Stimulated activated CD8-positive, alpha-beta memory T cell treated with anti-CD3 and anti-CD28 coated beads, Interleukin-12 subunit alpha, Interleukin-12 subunit beta, amount 100 ng/mL, for 1 hour (primary cell): Measurements from ENCODE around the gene PC.

Experiments
- DNase-seq: peaks from one replicate; pipeline ENCODE4 v3.0.0-alpha.2; 2020; ENCODE audit warnings: low read depth

The PC gene

GRCh38 chr11:66951927-66952337 is 6.3 kb downstream of the PC start:
- DNase-seq = no peak

GRCh38 chr11:66951135-66951534 is 7.0 kb downstream of the PC start:
- no peak for DNase-seq

- no peak for DNase-seq
Measured at GRCh38 chr11:66950112-66950535, 8.1 kb downstream of the PC start.

DNA sequence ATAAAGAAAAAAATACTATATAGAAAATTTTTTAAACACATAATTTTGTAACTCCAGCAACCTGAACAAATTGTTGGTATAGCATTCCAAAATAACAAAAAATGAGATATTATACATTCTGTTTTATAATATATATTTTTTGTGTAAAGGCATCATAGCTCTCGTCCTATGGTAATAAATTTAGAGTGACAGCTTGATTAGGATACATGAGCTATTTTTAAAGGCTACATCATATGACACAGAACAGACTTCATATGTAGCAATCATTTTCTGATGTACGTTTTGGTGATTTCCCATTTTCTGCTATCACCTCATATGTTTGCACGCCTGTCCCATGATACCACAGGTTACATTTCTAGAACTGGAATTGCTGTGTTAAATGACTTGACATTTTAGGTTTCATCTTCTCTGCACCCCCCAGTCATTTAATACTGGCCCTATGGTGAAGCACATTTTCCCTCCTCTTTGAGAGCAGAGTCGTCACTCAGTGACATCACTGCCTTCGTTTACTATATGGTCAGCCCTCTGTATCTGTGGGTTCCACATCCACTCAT is 19.5 kb downstream of the PC start:
- DNase-seq = no peak

DNA sequence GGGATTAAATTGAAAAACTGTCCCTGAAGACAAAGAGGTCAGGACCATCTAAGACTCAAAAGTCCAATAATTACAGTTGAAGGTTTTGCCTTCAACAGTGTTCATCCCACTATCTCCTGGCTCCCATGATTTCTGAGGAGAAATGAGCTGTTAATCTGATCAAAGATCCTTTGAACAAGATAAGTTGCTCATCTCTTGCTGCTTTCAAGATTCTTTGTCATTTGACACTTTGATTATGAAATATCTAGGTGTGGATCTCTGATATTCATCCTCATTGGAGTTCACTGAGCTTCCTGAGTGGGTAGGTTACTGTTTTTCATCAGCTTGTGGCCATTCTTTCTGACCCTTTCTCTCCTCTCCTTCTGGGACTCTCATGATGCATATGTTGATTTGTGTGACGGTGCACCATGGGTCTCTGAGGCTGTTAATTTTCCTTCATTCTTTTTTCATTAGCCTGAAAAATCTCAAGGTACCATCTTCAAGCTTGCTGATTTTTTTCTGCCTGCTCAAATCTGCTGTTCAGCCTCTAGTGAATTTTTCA is 20.9 kb downstream of the PC start:
- DNase-seq = no peak

DNA sequence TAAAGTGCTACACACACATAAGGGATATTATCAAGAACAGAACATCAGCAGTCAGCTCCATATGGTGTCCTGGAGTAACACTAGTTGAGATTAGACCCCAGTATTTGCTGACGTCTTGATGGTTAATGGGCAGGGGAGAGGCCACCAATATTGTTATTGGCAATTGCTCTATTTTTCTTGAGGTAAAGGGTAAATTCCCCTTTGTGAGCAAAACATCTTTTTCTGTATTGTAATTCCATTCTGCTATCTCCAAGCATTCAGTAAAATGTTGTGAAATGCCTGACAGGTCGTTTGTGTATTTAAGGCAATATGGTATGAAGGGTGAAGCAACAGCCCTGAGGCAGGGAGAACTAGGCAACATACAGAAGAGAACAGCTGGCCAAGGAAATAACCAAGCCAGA is 21.9 kb downstream of the PC start:
- no peak for DNase-seq

- no peak for DNase-seq
Measured at GRCh38 chr11:66934950-66935779, 23.0 kb downstream of the PC start.

DNA sequence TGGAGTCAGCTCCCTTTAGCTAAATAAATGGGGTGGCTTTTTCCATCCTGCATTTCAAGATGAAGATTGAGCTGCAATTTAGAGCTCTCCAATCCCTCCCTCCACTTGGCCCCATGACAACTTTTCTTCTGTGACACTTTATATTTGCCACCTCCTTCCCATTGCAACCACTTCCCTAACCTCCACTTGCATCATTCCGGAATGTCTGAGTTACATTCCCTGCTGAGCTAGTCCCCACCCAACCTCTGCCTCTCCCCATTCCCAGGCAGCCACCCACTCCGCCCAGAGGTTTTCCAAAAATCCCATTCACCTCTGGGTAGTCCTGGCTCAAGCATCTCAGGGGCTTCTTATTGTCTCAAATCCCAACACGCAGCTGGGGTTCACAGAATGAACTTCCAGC is 24.7 kb downstream of the PC start:
- no peak for DNase-seq

DNA sequence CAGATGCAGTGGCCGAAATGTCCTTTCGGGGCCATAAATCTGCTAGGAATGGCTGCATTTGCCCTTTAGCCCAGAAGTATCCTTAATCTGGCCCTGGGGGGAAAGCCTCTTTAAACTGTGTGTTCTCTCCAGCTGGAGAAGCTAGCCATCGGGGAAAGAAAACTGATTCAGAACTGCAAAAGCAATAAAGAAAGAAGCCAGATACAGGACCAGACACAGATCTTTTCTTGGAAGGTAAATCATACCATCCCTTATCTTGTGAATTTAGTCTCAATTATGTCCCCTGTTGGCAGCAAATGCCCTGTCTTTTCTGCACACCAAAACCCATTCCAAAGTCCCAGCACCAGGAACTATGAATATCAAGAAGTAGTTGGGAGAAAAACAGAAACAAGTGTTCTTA is 25.6 kb downstream of the PC start:
- no peak for DNase-seq

DNA sequence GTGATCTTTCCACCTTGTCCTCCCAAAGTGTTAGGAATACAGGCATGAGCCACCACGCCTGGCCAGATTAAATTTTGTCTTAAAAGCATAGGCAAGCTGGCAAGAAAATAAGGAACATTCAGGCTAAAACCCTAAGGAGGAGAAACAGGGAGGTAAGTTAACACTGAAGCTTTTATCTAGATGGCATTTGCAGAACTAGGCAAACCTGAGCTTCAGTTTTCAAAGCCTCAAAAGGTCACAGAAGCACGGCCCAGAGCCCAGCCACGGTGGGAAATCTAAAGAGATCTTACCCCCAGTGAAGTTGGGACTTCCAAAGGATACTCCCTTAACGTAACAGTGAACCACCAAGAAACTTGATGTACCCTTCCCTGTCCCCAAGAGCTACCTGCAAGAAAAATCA is 28.4 kb downstream of the PC start:
- DNase-seq = no peak

- no peak for DNase-seq
Measured at GRCh38 chr11:66924272-66924671, 33.9 kb downstream of the PC start.

GRCh38 chr11:66922551-66922950 is 35.6 kb downstream of the PC start:
- no peak for DNase-seq

GRCh38 chr11:66920978-66921784 is 37.0 kb downstream of the PC start:
- DNase-seq = no peak

GRCh38 chr11:66919923-66920322 is 38.3 kb downstream of the PC start:
- no peak for DNase-seq

DNA sequence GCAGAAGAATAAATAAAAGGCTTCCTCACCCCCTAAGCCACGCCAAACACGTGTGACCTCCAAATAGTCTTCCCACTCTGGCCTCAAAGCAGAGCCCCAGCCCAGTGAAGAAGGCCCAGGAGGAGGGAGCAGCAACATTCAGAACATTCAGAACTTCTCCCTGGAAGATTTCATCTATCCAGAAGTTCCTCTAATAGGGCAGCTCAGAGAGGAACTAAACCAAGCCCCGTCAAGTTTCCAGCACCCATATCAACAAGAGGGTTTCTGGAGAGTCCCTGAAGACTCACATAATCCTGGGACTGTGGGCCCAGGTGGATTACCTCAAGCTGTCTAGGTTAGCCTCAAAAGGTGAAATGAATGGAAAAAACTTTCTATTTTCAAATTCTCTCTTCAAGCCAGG is 39.4 kb downstream of the PC start:
- no peak for DNase-seq

- DNase-seq = no peak
Measured at GRCh38 chr11:66915866-66916265, 42.3 kb downstream of the PC start.

DNA sequence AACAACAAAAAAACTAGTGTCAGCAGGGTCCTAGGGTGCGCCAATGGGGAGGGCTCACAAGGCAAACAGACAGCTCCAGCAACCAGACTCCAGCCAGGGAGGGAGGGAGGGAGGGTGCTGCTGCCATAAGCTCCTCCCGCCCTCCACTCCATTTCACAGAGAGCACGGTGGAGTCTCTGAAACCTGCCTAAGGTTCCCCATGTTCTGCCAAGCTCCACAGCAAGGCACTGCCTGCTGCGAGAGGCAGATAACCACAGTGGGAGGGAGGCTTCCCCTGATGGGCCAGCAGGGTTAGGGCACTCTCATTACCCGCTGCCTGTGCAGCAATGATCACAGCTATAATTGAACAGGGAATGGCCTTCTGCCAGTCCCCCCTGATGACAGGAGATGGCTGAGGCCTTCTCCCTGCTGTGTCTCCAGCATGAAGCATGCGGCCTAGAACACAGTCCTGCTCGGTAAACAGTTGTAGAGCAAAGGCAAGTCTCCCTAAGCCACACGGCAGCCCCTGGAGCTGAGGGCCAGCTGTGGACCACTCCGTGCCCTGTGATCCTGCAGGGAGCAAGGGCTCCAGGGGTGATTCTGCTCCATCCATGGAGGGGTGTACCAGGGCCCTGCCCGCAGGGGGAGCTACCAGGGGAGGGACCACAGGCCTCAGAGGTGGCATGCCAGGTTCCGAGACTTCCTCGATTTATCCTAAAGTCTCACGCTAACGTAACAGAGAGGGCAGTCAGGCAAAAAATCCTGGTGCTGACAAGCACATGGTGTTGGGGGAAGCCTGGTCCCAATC is 42.9 kb downstream of the PC start:
- DNase-seq = no peak

GRCh38 chr11:66914505-66914904 is 43.7 kb downstream of the PC start:
- DNase-seq = no peak

DNA sequence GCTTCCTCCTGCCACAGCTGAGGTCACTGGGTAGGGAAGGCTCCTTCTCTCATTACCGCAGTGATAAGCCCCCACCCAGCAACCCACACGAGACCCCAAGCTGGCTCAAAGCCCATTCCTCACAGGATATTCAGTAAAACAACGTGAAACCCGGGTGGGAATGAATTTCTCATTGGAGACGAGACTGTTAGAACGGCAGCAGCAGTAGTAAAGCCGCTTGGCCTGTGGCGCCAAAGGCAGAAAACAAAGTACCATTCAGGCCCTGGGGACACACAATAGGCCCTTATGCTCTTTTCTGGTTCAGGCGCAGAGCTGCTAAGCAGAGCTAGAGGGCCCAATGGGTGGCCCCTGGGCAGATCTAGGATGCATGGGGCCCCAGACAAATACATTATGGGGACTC is 45.3 kb downstream of the PC start:
- no peak for DNase-seq

DNA sequence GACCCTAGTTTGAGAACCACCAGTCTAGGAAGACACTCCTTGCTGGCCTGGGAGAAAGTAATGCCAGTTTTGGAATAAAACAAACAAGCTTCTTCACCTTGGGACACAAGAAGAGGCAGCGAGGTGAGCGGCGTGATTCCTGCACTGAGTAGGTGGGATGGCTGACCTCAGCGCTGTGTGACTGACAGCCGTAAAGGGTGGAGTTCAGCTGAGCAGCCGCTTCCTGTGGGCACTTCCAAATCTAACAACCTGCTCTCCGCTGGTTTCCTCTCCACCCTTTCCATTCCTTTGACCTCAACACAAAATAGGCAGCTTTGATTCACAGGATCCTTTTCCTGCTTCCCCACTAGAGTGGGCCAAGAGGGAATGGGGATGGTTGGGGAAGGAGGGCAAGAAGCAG is 45.8 kb downstream of the PC start:
- DNase-seq = no peak

GRCh38 chr11:66910669-66911068 is 47.5 kb downstream of the PC start:
- DNase-seq = no peak

GRCh38 chr11:66910016-66910415 is 48.2 kb downstream of the PC start:
- no peak for DNase-seq
